Hepatocyte (in vitro differentiated cells): ENCODE measurements around the gene PLEKHG4B.
"Not testable (repeated sequence)": the region's sequence is repeated elsewhere in the genome, so short reads cannot be mapped to it uniquely, and the experiment has no call there.

Experiments
- EZH2 ChIP-seq: fragments of 200-600 bp; sonication (generic); IDR thresholded peaks from 2 replicates; pipeline ENCODE4 v1.6.1; 2016; ENCODE audit warnings: antibody characterized with exemption, mild to moderate bottlenecking, borderline replicate concordance
- EZH2phosphoT487 ChIP-seq: fragments of 200-600 bp; sonication (generic); IDR thresholded peaks from one replicate; pipeline ENCODE4 v1.6.1; 2018; ENCODE audit warnings: antibody characterized with exemption, mild to moderate bottlenecking, low read depth, moderate library complexity; ENCODE audit not compliant: unreplicated experiment, severe bottlenecking

GRCh38 chr5:227375-227774 lies 135.4 kb downstream of the PLEKHG4B start:
- not testable (repeated sequence) for TF ChIP-seq EZH2phosphoT487, EZH2
